Measurements from ENCODE around the gene KRTAP4-8. TPM values are rescaled to one million over a fixed set of nuclear protein-coding genes. Genes with fewer than 3 reads are reported as not detected.

Gene KRTAP4-8
- total and polyA plus RNA-seq, 2 of the 8 experiments (the other 6 are each of a cell fraction or from before 2014, with no cell fraction given), result not detected

DNA sequence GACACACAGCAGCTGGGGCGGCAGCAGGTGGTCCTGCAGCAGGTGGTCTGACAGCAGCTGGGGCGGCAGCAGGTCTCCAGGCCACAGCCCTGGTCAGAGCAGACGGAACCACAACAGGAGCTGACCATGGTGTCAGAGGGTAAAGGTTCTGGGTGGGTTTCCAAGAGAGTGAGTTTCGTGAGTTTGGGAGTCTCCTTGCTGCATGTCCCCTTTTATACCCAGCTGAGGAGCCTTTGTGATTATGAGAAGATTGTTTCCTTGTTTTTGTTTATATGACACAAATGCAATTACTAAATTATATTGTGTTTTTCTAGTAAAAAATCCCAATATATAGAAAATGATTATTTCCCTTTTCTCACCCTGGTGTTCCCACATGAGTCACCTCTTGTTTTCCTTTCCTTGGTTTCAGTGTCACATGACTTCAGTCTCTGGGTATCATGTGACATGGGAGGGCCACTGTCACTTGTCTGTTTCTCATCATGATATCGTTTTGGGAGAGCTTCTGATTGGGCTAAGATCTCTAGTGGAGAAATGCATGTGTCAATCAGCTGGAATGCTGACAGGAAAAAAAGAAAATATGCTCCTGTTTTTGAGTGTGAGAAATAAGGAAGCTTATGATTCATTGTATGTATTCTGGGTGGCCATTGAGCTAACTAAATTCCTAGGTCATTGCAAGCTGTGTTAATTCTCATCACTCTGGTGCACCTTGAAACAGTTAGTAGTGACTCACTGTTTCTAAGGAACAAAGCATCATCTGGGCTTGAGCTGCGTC is 42.6 kb upstream of the KRTAP4-8 start, which contains the start of gene KRTAP4-6 (continued):
- TF ChIP-seq, protein P1, sequence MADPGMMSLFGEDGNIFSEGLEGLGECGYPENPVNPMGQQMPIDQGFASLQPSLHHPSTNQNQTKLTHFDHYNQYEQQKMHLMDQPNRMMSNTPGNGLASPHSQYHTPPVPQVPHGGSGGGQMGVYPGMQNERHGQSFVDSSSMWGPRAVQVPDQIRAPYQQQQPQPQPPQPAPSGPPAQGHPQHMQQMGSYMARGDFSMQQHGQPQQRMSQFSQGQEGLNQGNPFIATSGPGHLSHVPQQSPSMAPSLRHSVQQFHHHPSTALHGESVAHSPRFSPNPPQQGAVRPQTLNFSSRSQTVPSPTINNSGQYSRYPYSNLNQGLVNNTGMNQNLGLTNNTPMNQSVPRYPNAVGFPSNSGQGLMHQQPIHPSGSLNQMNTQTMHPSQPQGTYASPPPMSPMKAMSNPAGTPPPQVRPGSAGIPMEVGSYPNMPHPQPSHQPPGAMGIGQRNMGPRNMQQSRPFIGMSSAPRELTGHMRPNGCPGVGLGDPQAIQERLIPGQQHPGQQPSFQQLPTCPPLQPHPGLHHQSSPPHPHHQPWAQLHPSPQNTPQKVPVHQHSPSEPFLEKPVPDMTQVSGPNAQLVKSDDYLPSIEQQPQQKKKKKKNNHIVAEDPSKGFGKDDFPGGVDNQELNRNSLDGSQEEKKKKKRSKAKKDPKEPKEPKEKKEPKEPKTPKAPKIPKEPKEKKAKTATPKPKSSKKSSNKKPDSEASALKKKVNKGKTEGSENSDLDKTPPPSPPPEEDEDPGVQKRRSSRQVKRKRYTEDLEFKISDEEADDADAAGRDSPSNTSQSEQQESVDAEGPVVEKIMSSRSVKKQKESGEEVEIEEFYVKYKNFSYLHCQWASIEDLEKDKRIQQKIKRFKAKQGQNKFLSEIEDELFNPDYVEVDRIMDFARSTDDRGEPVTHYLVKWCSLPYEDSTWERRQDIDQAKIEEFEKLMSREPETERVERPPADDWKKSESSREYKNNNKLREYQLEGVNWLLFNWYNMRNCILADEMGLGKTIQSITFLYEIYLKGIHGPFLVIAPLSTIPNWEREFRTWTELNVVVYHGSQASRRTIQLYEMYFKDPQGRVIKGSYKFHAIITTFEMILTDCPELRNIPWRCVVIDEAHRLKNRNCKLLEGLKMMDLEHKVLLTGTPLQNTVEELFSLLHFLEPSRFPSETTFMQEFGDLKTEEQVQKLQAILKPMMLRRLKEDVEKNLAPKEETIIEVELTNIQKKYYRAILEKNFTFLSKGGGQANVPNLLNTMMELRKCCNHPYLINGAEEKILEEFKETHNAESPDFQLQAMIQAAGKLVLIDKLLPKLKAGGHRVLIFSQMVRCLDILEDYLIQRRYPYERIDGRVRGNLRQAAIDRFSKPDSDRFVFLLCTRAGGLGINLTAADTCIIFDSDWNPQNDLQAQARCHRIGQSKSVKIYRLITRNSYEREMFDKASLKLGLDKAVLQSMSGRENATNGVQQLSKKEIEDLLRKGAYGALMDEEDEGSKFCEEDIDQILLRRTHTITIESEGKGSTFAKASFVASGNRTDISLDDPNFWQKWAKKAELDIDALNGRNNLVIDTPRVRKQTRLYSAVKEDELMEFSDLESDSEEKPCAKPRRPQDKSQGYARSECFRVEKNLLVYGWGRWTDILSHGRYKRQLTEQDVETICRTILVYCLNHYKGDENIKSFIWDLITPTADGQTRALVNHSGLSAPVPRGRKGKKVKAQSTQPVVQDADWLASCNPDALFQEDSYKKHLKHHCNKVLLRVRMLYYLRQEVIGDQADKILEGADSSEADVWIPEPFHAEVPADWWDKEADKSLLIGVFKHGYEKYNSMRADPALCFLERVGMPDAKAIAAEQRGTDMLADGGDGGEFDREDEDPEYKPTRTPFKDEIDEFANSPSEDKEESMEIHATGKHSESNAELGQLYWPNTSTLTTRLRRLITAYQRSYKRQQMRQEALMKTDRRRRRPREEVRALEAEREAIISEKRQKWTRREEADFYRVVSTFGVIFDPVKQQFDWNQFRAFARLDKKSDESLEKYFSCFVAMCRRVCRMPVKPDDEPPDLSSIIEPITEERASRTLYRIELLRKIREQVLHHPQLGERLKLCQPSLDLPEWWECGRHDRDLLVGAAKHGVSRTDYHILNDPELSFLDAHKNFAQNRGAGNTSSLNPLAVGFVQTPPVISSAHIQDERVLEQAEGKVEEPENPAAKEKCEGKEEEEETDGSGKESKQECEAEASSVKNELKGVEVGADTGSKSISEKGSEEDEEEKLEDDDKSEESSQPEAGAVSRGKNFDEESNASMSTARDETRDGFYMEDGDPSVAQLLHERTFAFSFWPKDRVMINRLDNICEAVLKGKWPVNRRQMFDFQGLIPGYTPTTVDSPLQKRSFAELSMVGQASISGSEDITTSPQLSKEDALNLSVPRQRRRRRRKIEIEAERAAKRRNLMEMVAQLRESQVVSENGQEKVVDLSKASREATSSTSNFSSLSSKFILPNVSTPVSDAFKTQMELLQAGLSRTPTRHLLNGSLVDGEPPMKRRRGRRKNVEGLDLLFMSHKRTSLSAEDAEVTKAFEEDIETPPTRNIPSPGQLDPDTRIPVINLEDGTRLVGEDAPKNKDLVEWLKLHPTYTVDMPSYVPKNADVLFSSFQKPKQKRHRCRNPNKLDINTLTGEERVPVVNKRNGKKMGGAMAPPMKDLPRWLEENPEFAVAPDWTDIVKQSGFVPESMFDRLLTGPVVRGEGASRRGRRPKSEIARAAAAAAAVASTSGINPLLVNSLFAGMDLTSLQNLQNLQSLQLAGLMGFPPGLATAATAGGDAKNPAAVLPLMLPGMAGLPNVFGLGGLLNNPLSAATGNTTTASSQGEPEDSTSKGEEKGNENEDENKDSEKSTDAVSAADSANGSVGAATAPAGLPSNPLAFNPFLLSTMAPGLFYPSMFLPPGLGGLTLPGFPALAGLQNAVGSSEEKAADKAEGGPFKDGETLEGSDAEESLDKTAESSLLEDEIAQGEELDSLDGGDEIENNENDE (IDR thresholded peaks at IDR 0.05; ENCODE audit: insufficient replicate concordance, low read length), result no peak
- TF ChIP-seq EGR1 (IDR thresholded peaks at IDR 0.05; ENCODE audit: borderline replicate concordance, low read depth, low read length) (no peak), TEAD4 (IDR thresholded peaks at IDR 0.05; ENCODE audit: low read depth, low read length) (no peak), GTF2F1 (IDR thresholded peaks at IDR 0.05; ENCODE audit: borderline replicate concordance, low read depth, low read length) (no peak), SP1 (IDR thresholded peaks at IDR 0.05; ENCODE audit: low read depth, low read length) (no peak), BACH1 (IDR thresholded peaks at IDR 0.05; ENCODE audit: low read length) (no peak), JUN (IDR thresholded peaks at IDR 0.05; ENCODE audit: low read depth, low read length) (no peak), SP2 (IDR thresholded peaks at IDR 0.05; ENCODE audit: low read length) (no peak), SP4 (IDR thresholded peaks at IDR 0.05; ENCODE audit: low read length) (no peak), NRF1 (IDR thresholded peaks at IDR 0.05; ENCODE audit: low read depth, low read length) (no peak)
